ENCODE data around the gene TGM1. TPM values are rescaled to one million over a fixed set of nuclear protein-coding genes. Genes with fewer than 3 reads are reported as not detected.

Gene TGM1
- total and polyA plus RNA-seq, 2 donors (not counting 1 experiment from before 2014, with no cell fraction given): 2.7 to 11.9 TPM

DNA sequence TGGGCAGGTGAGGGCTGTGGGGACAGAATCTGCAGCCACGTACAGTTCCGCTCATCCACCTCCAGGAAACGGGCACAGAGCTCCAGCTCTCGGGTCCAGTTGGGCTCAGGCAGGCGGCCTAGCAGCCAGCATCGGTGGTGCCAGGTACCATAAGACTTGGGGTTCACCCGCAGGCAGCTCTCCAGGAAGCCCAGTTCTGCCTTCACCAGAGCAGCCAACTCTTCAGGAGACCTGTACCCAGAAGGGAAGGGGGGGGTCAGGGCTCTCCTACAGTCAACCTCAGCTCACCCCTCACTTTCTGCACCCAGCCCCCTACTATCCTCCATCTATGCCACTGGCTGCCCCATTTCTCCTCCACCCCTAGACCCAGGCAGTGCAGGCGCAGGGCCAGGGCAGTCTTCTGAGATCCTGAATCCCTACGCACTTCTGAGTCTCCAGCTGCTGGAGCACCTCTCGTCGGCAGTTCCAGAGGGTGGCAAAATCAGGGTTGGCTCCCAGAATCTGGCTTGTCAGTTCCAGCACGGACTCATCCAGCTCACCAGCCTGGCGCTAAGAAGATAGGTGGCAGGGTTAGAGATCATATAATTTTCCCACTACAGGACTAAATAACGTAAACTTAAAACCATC, 7.0 kb upstream of the TGM1 start:
- 98% methylated on average over 8 of the region's 14 CpGs for WGBS (ENCODE audit: insufficient coverage)
- no peaks in the 10 kb centered on the region for H3K27me3 ChIP-seq (replicated peaks in 1 of 4; ENCODE audit: control extremely low read depth in 1 of 4, control insufficient read depth in 3 of 4, insufficient read depth in 4 of 4, low read length in 3 of 4)
- H3K4me1 ChIP-seq (ENCODE audit: control insufficient read depth in 2 of 2, insufficient read depth in 2 of 2, low read length in 2 of 2): peaks cover 32 to 39% of the 10 kb centered on the region in 2 donors
- peaks cover 41% of the 10 kb centered on the region for H3K4me1 Mint-ChIP-seq
- H3K9me3 ChIP-seq (ENCODE audit: control extremely low read depth in 1 of 3, control insufficient read depth in 2 of 3, insufficient read depth in 1 of 3, low read length in 2 of 3): no peaks in the 10 kb centered on the region
- ChIA-PET POLR2A (interaction anchor here (1.4 to 2.9 kb wide), 4 partner anchors 10 to 160 kb away, joined by 5 to 51 read pairs (median 8); partner anchors contain the start of genes CBLN3, KHNYN and TINF2), CTCF (interaction anchor here (1.0 to 4.2 kb wide), 14 partner anchors 10 to 178 kb away, joined by 3 to 40 read pairs (median 8); partner anchors contain the start of genes CHMP4A, CIDEB, IRF9 and LTB4R)
- intact Hi-C loops (cut with micrococcal nuclease): loop anchor here (2.0 to 10.0 kb wide), 3 partner anchors 63 to 125 kb away; partner anchors contain the start of genes EMC9, PSME2, RNF31 and TM9SF1
- no peak overlapping the region for H3K4me2 ChIP-seq (replicated peaks; ENCODE audit: low read depth, low read length, poor library complexity, severe bottlenecking)
- no peaks in the 10 kb centered on the region for H3K27me3 Mint-ChIP-seq
- no peak overlapping the region for H3K4me3 ChIP-seq (ENCODE audit: control extremely low read depth in 1 of 5, extremely low read depth in 1 of 5, insufficient read depth in 1 of 5, low read depth in 2 of 5, low read length in 4 of 5)
- no peak overlapping the region for H2AFZ ChIP-seq (ENCODE audit: insufficient read depth, low read depth, low read length, poor library complexity, severe bottlenecking)
- H4K20me1 ChIP-seq (ENCODE audit: control insufficient read depth, insufficient read depth, low read length, poor library complexity, severe bottlenecking): no peaks in the 10 kb centered on the region
- DNase-seq: no peak
- TF ChIP-seq, protein P1, sequence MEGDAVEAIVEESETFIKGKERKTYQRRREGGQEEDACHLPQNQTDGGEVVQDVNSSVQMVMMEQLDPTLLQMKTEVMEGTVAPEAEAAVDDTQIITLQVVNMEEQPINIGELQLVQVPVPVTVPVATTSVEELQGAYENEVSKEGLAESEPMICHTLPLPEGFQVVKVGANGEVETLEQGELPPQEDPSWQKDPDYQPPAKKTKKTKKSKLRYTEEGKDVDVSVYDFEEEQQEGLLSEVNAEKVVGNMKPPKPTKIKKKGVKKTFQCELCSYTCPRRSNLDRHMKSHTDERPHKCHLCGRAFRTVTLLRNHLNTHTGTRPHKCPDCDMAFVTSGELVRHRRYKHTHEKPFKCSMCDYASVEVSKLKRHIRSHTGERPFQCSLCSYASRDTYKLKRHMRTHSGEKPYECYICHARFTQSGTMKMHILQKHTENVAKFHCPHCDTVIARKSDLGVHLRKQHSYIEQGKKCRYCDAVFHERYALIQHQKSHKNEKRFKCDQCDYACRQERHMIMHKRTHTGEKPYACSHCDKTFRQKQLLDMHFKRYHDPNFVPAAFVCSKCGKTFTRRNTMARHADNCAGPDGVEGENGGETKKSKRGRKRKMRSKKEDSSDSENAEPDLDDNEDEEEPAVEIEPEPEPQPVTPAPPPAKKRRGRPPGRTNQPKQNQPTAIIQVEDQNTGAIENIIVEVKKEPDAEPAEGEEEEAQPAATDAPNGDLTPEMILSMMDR (IDR thresholded peaks at IDR 0.05): no peak
- peak overlapping the region; percentile 37 for H3K27ac Mint-ChIP-seq
- no peak for ATAC-seq (ENCODE audit: low read depth)
- peaks cover 12% of the 10 kb centered on the region for H3K79me2 ChIP-seq (ENCODE audit: control insufficient read depth, insufficient read depth, low read length)
- H3K9ac ChIP-seq (ENCODE audit: low read length): no peak overlapping the region
- no peak overlapping the region for H3K27ac ChIP-seq (ENCODE audit: low read length in 2 of 2)
- H3K4me3 Mint-ChIP-seq: peak overlapping the region; percentile 94
- no peaks in the 10 kb centered on the region for H3K9me3 Mint-ChIP-seq (ENCODE audit: insufficient read depth)
- H3K36me3 ChIP-seq (replicated peaks in 1 of 2; ENCODE audit: control extremely low read depth in 1 of 2, control insufficient read depth in 1 of 2, extremely low read depth in 1 of 2, insufficient read depth in 2 of 2, low read length in 1 of 2): peaks cover 0 to 35% of the 10 kb centered on the region in 2 experiments

DNA sequence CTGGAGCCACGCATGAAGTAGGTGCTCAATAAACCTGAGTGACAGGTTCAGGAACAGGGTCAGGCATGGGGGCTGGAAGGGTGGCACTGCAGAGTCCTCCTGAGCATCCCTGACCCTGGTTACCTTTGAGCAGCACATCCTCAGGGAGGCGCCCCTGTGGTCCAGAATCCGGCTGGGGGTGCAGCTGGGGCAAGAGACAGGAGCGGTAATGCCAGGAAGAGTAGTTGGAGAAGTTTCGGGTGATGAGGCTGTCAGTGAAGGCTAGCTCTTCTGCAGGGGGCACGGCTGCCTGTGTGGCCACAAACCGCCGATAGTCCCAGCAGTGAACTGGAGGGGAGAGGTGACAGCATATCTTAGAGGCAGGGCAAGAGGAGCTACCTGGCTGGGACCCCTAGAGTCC, 6.4 kb upstream of the TGM1 start:
- peaks cover 0 to 39% of the 10 kb centered on the region in 2 experiments for H3K36me3 ChIP-seq (replicated peaks in 1 of 2; ENCODE audit: control extremely low read depth in 1 of 2, control insufficient read depth in 1 of 2, extremely low read depth in 1 of 2, insufficient read depth in 2 of 2, low read length in 1 of 2)
- peak overlapping the region; percentile 37 for H3K4me3 Mint-ChIP-seq
- ATAC-seq (ENCODE audit: low read depth) (no peak), DNase-seq (no peak)
- POLR2A ChIA-PET: interaction anchor here (2.9 kb wide), 1 partner anchor 27 kb away, joined by 51 read pairs; the partner anchor contains the start of gene TINF2
- peaks cover 40% of the 10 kb centered on the region for H3K4me1 Mint-ChIP-seq
- peak overlapping the region; percentile 15 for H3K27ac Mint-ChIP-seq
- 91% methylated on average over 8 of the region's 8 CpGs for WGBS (ENCODE audit: insufficient coverage)
- H3K79me2 ChIP-seq (ENCODE audit: control insufficient read depth, insufficient read depth, low read length): peaks cover 11% of the 10 kb centered on the region
- no peak overlapping the region for H3K4me2 ChIP-seq (replicated peaks; ENCODE audit: low read depth, low read length, poor library complexity, severe bottlenecking)
- H3K27me3 ChIP-seq (replicated peaks in 1 of 4; ENCODE audit: control extremely low read depth in 1 of 4, control insufficient read depth in 3 of 4, insufficient read depth in 4 of 4, low read length in 3 of 4): no peaks in the 10 kb centered on the region
- H3K4me1 ChIP-seq (ENCODE audit: control insufficient read depth in 2 of 2, insufficient read depth in 2 of 2, low read length in 2 of 2): peaks cover 29 to 35% of the 10 kb centered on the region in 2 donors
- H3K9me3 Mint-ChIP-seq (ENCODE audit: insufficient read depth): no peaks in the 10 kb centered on the region
- no peak overlapping the region for H2AFZ ChIP-seq (ENCODE audit: insufficient read depth, low read depth, low read length, poor library complexity, severe bottlenecking)
- H3K4me3 ChIP-seq (ENCODE audit: control extremely low read depth in 1 of 5, extremely low read depth in 1 of 5, insufficient read depth in 1 of 5, low read depth in 2 of 5, low read length in 4 of 5): no peak overlapping the region
- H3K9me3 ChIP-seq (ENCODE audit: control extremely low read depth in 1 of 3, control insufficient read depth in 2 of 3, insufficient read depth in 1 of 3, low read length in 2 of 3): no peaks in the 10 kb centered on the region
- TF ChIP-seq, protein P1 (IDR thresholded peaks at IDR 0.05): no peak
- no peak for TF ChIP-seq EZH2 (IDR thresholded peaks at IDR 0.05; ENCODE audit: borderline replicate concordance, insufficient read depth, low read depth, low read length, poor library complexity, severe bottlenecking)
- no peak overlapping the region for H3K27ac ChIP-seq (ENCODE audit: low read length in 2 of 2)
- CTCF ChIA-PET: interaction anchor here (1.0 to 4.2 kb wide), 8 partner anchors 22 to 55 kb away, joined by 3 to 40 read pairs (median 21); partner anchors contain the start of genes CHMP4A, CIDEB, LTB4R and LTB4R2
- no peaks in the 10 kb centered on the region for H4K20me1 ChIP-seq (ENCODE audit: control insufficient read depth, insufficient read depth, low read length, poor library complexity, severe bottlenecking)
- H3K27me3 Mint-ChIP-seq: no peaks in the 10 kb centered on the region
- no peak overlapping the region for H3K9ac ChIP-seq (ENCODE audit: low read length)
- intact Hi-C loops (cut with micrococcal nuclease): no loop called here

All from B cell (primary cell).